ENCODE data around the gene DLG3.
"Not testable (repeated sequence)": the region's sequence is repeated elsewhere in the genome, so short reads cannot be mapped to it uniquely, and the experiment has no call there.

DLG3 gene

GRCh38 chrX:70444326-70444945 is at the start of gene DLG3:
Gene DLG3, plus strand, starts transcription at chrX:70444835. Its CDS starts 367 bp downstream, at chrX:70445202.
- DNase-seq = peak in 56 of 58 donors; percentile 5 to 85 (median 55)

GRCh38 chrX:70398899-70399298 is 45.7 kb upstream of the DLG3 start:
- DNase-seq = no peak

DNA sequence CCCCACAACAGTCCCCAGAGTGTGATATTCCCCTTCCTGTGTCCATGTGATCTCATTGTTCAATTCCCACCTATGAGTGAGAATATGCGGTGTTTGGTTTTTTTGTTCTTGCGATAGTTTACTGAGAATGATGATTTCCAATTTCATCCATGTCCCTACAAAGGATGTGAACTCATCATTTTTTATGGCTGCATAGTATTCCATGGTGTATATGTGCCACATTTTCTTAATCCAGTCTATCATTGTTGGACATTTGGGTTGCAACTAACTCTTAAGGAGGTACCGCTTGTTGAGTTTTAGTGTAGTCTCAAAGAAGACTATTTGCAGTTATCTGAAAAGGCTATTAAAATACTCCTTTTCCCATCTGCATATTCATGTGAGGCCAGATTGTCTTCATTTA is 44.5 kb upstream of the DLG3 start:
- DNase-seq = not testable (repeated sequence)

DNA sequence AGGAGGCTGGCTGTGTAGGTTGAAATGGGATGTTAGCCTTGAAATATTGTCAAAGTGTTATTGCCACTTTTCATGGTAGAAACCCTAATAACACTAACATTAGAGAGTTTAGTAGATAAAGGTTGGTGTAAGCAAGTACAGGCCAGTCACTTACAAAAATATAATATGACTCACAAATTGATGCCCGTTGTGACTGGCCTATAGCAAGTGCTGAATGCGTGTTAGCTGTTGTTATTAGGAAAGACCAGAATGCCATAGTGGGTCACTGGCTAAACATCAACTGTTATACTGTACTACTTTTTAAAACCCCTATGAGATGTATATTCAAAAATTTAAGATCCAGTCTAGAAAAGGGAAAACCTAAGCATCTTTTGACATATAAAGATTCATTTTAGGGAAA is 41.9 kb upstream of the DLG3 start:
- no peak for DNase-seq

DNA sequence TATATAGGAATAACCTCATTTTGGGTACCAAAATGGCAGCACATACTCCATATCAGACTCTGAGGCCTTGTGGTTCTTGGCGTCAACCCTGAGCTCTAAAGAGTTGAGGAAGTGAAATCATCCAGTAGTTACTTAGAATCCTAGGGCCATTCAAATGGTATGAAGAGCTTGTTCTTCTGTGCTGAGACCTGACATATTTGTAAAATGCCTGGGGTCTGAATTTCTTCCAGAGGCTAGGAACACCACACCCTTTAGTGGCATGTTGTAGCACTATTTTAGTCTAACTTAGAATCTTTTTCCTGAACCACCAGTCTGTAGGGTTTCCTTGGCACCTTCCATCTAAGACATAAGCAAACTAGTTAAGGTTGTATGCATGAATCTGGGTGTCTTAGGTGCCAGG is 39.6 kb upstream of the DLG3 start:
- DNase-seq = no peak

- DNase-seq = no peak
These were observed 33.7 kb upstream of the DLG3 start for GRCh38 chrX:70410921-70411320.

DNA sequence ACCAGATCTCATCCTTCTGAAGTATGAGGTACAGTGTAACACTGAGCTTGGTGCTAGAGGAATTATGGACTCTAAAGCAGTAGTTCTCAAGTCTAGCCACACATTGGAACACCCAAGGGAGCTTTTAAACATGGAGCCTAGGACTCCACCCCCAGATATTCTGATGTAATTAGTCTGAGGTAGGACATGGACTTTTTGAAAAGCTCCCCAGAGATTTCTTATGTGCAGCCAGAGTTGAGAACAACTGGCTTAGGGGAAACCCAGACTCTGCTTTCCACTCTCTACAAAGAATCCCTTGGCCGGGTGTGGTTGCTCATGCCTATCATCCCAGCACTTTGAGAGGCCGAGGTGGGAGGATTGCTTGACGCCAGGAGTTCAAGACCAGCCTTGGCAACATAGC is 33.2 kb upstream of the DLG3 start:
- DNase-seq = no peak

DNA sequence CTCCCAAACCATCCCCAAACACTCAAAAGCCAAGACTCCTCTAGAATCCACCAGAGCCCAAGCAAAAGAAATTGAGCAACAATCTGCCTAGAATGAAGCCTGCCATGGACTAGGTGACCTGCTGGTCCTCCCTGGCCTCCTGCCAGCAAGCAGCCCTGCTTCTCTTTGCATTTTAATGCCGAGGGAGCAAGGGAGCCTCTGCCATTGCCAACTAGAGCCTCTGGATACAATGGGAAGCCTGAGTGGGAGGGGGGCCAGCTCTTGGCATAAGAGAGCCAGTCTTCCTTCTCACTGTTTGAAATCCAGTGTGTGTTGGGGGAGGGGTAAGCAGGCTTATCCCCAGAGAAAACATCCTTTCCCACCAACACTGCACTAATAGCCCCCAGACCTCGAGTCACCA is 23.0 kb upstream of the DLG3 start:
- peak in 41 of 58 donors; percentile 7 to 76 (median 43) for DNase-seq

DNA sequence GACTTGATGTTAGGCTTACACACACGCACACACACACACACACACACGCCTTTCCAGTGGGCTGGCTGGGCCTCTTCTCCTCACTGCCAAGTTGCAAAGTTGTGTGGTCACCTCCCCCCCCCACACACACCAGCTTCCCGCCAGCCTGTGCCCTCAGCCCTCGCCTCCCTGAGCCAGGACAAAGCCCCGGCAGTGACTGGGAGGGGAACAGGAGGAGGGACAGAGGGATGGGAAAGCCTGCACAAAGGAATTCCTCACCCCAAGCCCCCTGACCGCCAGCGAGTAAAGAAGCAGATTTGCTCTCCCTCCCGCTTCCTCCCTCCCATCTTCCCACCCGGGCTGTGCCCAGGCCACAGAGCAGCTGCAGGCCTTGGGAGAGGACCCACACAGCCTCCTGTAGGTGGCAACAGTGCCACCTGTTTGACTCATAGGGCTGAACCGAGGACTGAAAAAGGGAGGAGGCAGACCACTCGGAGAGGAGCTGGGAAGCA is 21.7 kb upstream of the DLG3 start, which contains the start of gene GDPD2:
Gene GDPD2 (plus strand): TSS at position 464 of the 491 bp plus-strand sequence. CDS start 1,671 bp downstream, outside the sequence.
- peak in 30 of 58 donors; percentile 1 to 62 (median 34) for DNase-seq

- DNase-seq = no peak
These were observed 20.5 kb upstream of the DLG3 start for GRCh38 chrX:70423936-70424675.

DNA sequence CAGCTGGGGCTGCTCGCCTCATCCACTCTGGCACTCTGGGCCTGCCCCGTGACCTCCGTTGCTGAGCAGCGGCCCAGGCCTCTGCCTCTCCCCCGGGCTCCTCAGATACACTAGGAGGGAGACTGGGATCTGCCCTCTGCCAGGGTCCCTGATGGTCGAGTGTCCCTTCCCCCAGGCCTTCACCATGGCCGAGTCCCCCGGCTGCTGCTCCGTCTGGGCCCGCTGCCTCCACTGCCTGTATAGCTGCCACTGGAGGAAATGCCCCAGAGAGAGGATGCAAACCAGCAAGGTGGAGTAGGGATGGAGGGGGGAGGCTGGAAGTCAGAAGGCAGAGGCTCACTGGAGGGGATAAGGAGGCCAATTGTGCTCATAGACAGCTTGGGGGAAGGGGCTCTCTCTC is 19.8 kb upstream of the DLG3 start:
- peak in 1 of 58 donors; percentile 5 for DNase-seq

DNA sequence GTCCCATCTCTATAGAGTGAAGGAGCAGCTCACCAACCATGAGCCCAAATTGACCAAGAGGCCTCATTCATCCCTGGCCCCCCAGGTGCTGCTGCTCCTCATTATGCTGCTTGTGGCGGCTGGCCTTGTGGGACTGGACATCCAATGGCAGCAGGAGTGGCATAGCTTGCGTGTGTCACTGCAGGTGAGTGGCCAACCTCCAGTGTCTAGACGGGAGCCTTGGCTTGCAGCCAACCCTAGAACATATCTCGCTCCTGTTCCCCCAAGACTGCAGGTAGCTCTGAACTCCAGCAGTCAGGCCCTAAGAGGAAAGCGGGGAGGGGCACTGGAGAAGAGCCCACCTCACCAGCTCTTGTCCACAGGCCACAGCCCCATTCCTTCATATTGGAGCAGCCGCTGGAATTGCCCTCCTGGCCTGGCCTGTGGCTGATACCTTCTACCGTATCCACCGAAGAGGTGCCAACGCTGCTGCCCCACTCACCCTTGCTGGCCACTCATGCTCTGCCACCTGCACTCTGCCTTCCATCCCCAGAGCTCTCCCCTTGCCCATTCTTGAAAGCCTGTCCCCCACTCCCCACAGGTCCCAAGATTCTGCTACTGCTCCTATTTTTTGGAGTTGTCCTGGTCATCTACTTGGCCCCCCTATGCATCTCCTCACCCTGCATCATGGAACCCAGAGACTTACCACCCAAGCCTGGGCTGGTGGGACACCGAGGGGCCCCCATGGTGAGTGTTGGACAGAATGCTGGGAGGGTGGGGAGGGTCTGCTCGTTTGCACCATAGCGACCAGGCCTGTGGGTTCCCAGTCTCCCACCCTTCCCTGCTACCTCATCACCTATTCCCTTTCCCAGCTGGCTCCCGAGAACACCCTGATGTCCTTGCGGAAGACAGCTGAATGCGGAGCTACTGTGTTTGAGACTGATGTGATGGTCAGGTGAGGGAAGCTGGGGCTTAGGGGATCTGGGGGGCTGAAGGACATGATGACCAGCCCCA is 18.1 kb upstream of the DLG3 start:
- no peak for DNase-seq

- DNase-seq = no peak
These were observed 17.3 kb upstream of the DLG3 start for GRCh38 chrX:70427365-70427764.

GRCh38 chrX:70429759-70430158 is 14.9 kb upstream of the DLG3 start:
- no peak for DNase-seq

GRCh38 chrX:70432936-70433847 is 11.4 kb upstream of the DLG3 start:
- no peak for DNase-seq

DNA sequence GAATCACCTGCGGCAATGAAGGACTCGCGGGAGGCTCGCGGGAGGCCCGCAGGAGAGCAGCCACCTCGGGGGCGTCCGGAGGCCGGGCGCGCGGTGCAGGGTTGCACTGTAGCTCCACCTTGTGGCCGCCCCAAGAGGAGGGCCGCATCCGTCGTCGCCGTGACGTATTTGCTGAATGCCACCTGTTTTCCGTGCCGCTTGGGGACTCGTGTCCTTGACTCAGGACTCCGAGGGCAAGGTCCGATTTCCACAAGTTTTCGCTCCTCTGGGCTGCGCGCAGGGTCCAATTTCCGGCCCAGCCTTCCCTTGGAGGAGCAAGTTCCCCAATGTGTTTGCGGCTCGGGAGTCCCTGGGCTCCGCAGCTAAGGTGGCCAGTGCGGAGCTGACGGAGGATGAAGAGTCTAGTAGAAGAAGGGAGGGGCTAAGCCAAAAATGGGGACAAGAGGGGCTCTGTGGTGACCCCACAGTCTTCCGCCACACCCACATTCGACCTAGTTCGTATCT is 10.7 kb upstream of the DLG3 start:
- DNase-seq = peak in 55 of 58 donors; percentile 4 to 77 (median 51)

DNA sequence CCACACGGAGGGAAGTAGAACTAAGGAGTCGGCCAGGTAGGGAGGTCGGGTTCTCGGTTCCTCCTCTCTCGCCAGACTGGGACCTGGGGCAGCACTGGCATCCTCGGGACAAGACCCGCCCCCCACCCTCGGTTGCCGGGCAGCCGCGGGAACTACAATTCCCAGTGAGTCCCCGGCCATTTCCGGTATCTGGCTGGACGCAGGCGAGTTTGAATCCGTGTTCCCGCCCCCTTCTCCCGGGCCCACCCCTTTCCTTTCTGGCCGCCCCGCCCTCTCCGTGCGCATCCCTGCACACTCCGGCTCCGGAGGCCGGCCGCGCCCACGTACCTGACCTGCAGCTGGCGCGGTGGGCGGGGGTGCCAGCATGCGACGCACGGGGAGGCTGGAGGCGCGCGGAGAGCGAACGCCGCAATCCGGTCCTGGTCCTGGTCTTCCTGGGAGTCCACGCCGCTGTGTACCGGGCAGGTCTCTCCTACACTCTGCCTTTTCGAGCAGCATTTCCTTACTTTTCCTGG is 10.2 kb upstream of the DLG3 start:
- DNase-seq = peak; percentile 1 to 87 (median 74)

DNA sequence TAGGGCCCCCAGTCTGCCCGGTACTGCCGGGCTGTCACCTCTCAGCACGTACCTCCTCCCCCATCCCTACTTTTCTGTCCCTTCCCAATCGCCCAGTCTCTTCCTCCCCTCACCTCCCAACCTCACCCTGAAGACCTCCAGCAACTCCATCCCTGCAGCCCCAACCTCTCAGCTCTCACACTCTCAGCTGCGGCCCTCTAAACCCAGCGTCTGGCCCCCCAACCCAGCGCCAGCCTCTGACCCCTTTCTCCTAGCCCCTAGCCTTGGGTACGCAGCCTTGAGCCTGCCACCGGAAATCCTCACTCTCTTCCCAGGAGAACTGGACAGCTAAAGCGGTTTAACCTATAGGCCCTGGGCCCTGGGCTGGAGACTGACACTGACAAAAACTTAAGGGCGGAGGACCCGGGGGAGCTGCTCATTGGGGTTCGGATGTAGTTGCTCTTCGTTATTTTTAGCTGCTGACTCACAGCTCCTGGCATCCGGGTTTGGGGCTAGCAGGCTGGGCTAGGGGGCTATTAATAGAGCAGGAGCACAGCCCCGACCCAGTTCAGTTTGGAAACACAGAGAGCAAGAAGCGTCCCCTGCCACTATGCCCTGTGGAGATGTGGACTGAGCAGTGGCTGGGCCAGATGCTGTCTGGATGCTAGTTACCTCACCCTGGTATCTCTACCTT is 9.6 kb upstream of the DLG3 start:
- DNase-seq = peak in 9 of 58 donors; percentile 1 to 21 (median 12)

- peak in 9 of 58 donors; percentile 1 to 28 (median 10) for DNase-seq
These were observed 8.3 kb upstream of the DLG3 start for GRCh38 chrX:70436343-70436742.
